Measurements from ENCODE around the gene KCNS3.
A peak's percentile ranks its signal among the peaks of the same experiment; 100 is the strongest.

GRCh38 chr2:17851731-17852585 lies 26.5 kb upstream of the KCNS3 start:
- TF ChIP-seq CTCF (conservative IDR thresholded peaks at IDR 0.05) (peak; percentile 99), EZH2 (IDR thresholded peaks at IDR 0.05; ENCODE audit: low read depth) (no peak)

Data from PC-9 (cell line).